Measurements from ENCODE around the gene RPH3AL.

The RPH3AL gene

DNA sequence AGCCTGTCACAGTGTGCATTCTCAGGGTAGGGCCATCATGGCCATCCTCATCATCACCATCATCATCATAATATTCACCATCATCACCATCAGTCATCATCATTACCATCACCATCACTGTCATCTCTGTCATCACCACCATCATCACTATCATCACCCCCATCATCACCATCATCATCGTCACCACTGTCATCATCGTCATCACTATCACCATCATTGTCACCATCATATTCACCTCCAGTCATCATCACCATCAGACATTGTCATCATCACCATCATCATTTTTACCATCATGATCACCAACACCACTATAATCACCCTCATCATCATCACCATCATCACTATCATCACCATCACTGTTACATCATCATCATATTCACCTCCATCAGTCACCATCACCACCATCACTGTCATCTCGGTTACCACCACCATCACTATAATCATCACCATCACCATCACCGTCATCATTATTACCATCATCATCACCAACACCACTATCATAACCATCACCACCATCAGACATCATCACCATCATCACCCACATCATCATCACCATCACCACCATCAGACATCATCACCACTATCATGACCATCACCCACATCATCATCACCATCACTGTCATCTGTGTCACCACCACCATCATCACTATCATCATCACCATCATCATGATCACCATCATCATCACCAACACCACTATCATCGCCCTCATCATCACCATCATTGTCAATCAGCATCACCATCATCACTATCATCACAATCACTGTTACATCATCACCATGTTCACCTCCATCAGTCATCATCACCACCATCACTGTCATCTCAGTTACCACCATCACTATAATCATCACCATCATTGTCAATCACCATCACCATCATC lies 8.5 kb downstream of the RPH3AL start:
- Histone ChIP-seq H3K27ac (replicated peaks; ENCODE audit: low read length) (no peak overlapping the region), H2BK120ac (ENCODE audit: low read depth, low read length) (no peak overlapping the region), H3K14ac (ENCODE audit: low read length) (no peak overlapping the region), H3K36me3 (replicated peaks in 1 of 2; ENCODE audit: control insufficient read depth in 2 of 2, insufficient read depth in 2 of 2, low read length in 2 of 2) (no peaks in the 10 kb centered on the region), H3K9me3 (replicated peaks in 1 of 2; ENCODE audit: control insufficient read depth in 2 of 2, insufficient read depth in 1 of 2, low read depth in 1 of 2, low read length in 2 of 2) (no peaks in the 10 kb centered on the region), H2AFZ (ENCODE audit: low read length) (no peak overlapping the region), H4K91ac (ENCODE audit: low read depth, low read length, poor library complexity) (no peak overlapping the region), H3K27me3 (ENCODE audit: control insufficient read depth in 3 of 3, insufficient read depth in 3 of 3, low read depth in 1 of 3, low read length in 3 of 3) (no peaks in the 10 kb centered on the region), H2BK12ac (ENCODE audit: low read length) (no peak overlapping the region), H3K4me2 (ENCODE audit: insufficient read depth, low read length, poor library complexity, severe bottlenecking) (no peak overlapping the region), H3K4ac (ENCODE audit: low read length) (no peak overlapping the region), H3K18ac (ENCODE audit: low read length) (no peak overlapping the region), H4K8ac (ENCODE audit: low read depth, low read length) (no peak overlapping the region), H2BK5ac (ENCODE audit: low read length) (no peak overlapping the region), H3K9ac (ENCODE audit: low read depth, low read length, poor library complexity) (no peak overlapping the region), H3K4me3 (ENCODE audit: low read length in 2 of 2) (no peak overlapping the region), H3K23ac (ENCODE audit: low read depth, low read length, poor library complexity) (no peak overlapping the region), H3K79me1 (ENCODE audit: low read depth, low read length) (peaks cover 2% of the 10 kb centered on the region), H3K4me1 (ENCODE audit: control insufficient read depth in 2 of 2, insufficient read depth in 1 of 2, low read depth in 1 of 2, low read length in 2 of 2) (peaks cover 6 to 7% of the 10 kb centered on the region in 2 donors), H2AK5ac (ENCODE audit: low read depth, low read length) (no peak overlapping the region), H2BK15ac (ENCODE audit: low read length) (no peak overlapping the region)
- DNase-seq (ENCODE audit: low spot score), result no peak
- 100% methylated on average over 1 of the region's 5 CpGs; no CpG with 5 or more reads in 1 of the 2 donors for WGBS, 2 donors (ENCODE audit: extremely low coverage in 2 of 2, insufficient read length in 2 of 2, insufficient replicate concordance in 1 of 2)

DNA sequence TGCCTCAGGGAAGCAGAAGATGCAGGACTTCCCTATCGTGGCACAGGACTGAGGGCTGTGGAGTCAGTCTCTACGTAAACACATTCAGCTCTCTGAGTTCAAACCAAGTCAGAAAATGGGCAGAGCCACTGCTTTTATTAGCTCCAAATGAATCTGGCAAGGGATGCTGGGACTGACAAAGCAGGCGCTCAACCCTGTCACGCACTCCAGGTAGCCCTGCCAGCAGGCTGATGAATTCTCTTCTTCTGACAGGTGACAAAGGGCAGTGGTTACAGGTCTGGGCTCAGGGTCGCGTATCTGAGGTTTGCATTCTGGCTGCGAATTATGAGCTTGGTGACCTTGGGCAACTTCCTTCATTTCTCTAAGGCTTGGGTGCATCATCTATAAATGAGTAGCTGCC lies 9.4 kb downstream of the RPH3AL start:
- Histone ChIP-seq H3K79me1 (ENCODE audit: low read depth, low read length) (peaks cover 2% of the 10 kb centered on the region), H4K8ac (ENCODE audit: low read depth, low read length) (no peak overlapping the region), H3K4me2 (ENCODE audit: insufficient read depth, low read length, poor library complexity, severe bottlenecking) (no peak overlapping the region), H3K23ac (ENCODE audit: low read depth, low read length, poor library complexity) (no peak overlapping the region), H2BK12ac (ENCODE audit: low read length) (no peak overlapping the region), H3K9me3 (replicated peaks in 1 of 2; ENCODE audit: control insufficient read depth in 2 of 2, insufficient read depth in 1 of 2, low read depth in 1 of 2, low read length in 2 of 2) (no peaks in the 10 kb centered on the region), H2AK5ac (ENCODE audit: low read depth, low read length) (peak overlapping the region; percentile 63), H3K14ac (ENCODE audit: low read length) (no peak overlapping the region), H2BK15ac (ENCODE audit: low read length) (no peak overlapping the region), H3K9ac (ENCODE audit: low read depth, low read length, poor library complexity) (peak overlapping the region; percentile 21), H2BK120ac (ENCODE audit: low read depth, low read length) (no peak overlapping the region), H3K27ac (replicated peaks; ENCODE audit: low read length) (no peak overlapping the region), H3K18ac (ENCODE audit: low read length) (peak overlapping the region; percentile 19), H2AFZ (ENCODE audit: low read length) (no peak overlapping the region), H3K27me3 (ENCODE audit: control insufficient read depth in 3 of 3, insufficient read depth in 3 of 3, low read depth in 1 of 3, low read length in 3 of 3) (no peaks in the 10 kb centered on the region), H3K4me3 (ENCODE audit: low read length in 2 of 2) (no peak overlapping the region), H3K4me1 (ENCODE audit: control insufficient read depth in 2 of 2, insufficient read depth in 1 of 2, low read depth in 1 of 2, low read length in 2 of 2) (no peaks in the 10 kb centered on the region), H2BK5ac (ENCODE audit: low read length) (no peak overlapping the region), H3K4ac (ENCODE audit: low read length) (peak overlapping the region; percentile 84), H4K91ac (ENCODE audit: low read depth, low read length, poor library complexity) (no peak overlapping the region), H3K36me3 (replicated peaks in 1 of 2; ENCODE audit: control insufficient read depth in 2 of 2, insufficient read depth in 2 of 2, low read length in 2 of 2) (no peaks in the 10 kb centered on the region)
- no peak for DNase-seq (ENCODE audit: low spot score)
- no CpG with 5 or more reads among the region's 7 CpGs for WGBS, 2 donors (ENCODE audit: extremely low coverage in 2 of 2, insufficient read length in 2 of 2, insufficient replicate concordance in 1 of 2)

DNA sequence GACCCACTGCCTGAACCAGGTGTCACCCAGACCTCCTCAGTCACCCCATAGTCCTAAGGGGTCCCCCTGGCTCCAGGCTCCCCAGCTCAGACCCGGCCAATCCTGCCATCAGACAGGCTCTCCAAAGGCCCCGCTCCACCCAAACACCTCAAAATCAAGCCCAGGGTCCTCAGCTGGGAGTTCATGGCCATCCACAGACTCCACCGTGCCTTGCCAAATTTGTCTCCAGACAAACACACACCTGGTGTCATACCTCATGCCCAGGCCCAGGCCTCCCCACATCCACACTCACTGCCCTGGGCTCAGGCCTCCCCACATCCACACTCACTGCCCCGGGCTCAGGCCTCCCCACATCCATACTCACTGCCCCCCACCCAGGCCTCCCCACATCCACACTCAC lies 12.5 kb downstream of the RPH3AL start:
- no peak overlapping the region for H2AFZ ChIP-seq (ENCODE audit: low read length)
- no peak overlapping the region for H2BK12ac ChIP-seq (ENCODE audit: low read length)
- no CpG with 5 or more reads among the region's 4 CpGs for WGBS, 2 donors (ENCODE audit: extremely low coverage in 2 of 2, insufficient read length in 2 of 2, insufficient replicate concordance in 1 of 2)
- no peak overlapping the region for H3K27ac ChIP-seq (replicated peaks; ENCODE audit: low read length)
- H3K9ac ChIP-seq (ENCODE audit: low read depth, low read length, poor library complexity), result no peak overlapping the region
- H3K4me1 ChIP-seq (ENCODE audit: control insufficient read depth in 2 of 2, insufficient read depth in 1 of 2, low read depth in 1 of 2, low read length in 2 of 2), result peaks cover 0 to 8% of the 10 kb centered on the region in 2 donors
- H3K9me3 ChIP-seq (replicated peaks in 1 of 2; ENCODE audit: control insufficient read depth in 2 of 2, insufficient read depth in 1 of 2, low read depth in 1 of 2, low read length in 2 of 2), result no peaks in the 10 kb centered on the region
- H3K36me3 ChIP-seq (replicated peaks in 1 of 2; ENCODE audit: control insufficient read depth in 2 of 2, insufficient read depth in 2 of 2, low read length in 2 of 2), result no peaks in the 10 kb centered on the region
- H3K14ac ChIP-seq (ENCODE audit: low read length), result no peak overlapping the region
- no peak overlapping the region for H3K4me3 ChIP-seq (ENCODE audit: low read length in 2 of 2)
- no peak overlapping the region for H4K91ac ChIP-seq (ENCODE audit: low read depth, low read length, poor library complexity)
- H2BK5ac ChIP-seq (ENCODE audit: low read length), result no peak overlapping the region
- no peak overlapping the region for H3K4ac ChIP-seq (ENCODE audit: low read length)
- peak overlapping the region; percentile 59 for H3K18ac ChIP-seq (ENCODE audit: low read length)
- H3K23ac ChIP-seq (ENCODE audit: low read depth, low read length, poor library complexity), result no peak overlapping the region
- no peaks in the 10 kb centered on the region for H3K27me3 ChIP-seq (ENCODE audit: control insufficient read depth in 3 of 3, insufficient read depth in 3 of 3, low read depth in 1 of 3, low read length in 3 of 3)
- no peak for DNase-seq (ENCODE audit: low spot score)
- H3K79me1 ChIP-seq (ENCODE audit: low read depth, low read length), result peaks cover 7% of the 10 kb centered on the region
- peak overlapping the region; percentile 56 for H2AK5ac ChIP-seq (ENCODE audit: low read depth, low read length)
- H3K4me2 ChIP-seq (ENCODE audit: insufficient read depth, low read length, poor library complexity, severe bottlenecking), result no peak overlapping the region
- H2BK15ac ChIP-seq (ENCODE audit: low read length), result peak overlapping the region; percentile 43
- no peak overlapping the region for H2BK120ac ChIP-seq (ENCODE audit: low read depth, low read length)
- no peak overlapping the region for H4K8ac ChIP-seq (ENCODE audit: low read depth, low read length)

DNA sequence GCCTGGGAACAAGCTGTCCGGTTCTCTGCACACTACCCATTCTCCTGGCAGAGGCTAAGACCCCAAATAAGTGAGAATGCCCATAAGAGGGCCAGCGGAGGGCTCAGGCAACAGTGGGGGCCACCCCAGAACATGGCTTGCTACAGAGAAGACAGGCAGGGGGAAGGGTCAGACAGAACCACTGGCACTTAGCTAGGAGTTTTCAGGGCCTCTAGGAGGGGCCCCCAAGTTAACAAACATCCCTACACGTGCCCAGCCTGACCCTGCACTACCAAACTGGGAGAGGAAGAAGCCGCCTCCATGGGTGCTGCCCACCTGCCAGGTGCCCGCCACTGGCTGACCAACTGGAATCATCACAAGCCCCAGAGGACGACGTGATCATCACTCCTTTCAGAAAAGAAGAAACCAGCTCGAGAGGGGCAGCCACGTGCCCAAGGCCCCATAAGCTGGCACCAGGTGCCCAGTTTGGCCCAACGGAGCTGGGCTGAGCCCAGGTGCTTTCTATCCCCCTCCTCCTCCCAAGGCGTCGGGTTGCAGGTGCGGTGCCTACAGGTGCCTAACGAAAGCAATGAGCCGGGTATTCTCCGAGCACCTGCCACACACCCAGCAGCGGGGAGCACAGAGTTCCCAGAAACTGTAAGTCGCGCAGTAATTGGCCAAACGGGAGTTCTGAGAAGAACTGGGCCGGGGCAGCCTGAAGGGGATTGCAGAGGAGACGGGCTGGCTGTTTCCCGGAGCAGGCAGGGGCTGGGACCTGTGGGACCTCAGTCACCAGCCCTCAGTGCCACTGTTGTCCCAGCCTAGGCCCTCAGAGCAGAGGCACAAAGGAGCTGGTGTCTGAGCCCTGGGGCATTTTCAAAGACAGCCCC lies 13.2 kb downstream of the RPH3AL start:
- Histone ChIP-seq H3K4me1 (ENCODE audit: control insufficient read depth in 2 of 2, insufficient read depth in 1 of 2, low read depth in 1 of 2, low read length in 2 of 2) (peaks cover 0 to 8% of the 10 kb centered on the region in 2 donors), H2AK5ac (ENCODE audit: low read depth, low read length) (no peak overlapping the region), H2BK12ac (ENCODE audit: low read length) (no peak overlapping the region), H3K4me2 (ENCODE audit: insufficient read depth, low read length, poor library complexity, severe bottlenecking) (no peak overlapping the region), H3K9me3 (replicated peaks in 1 of 2; ENCODE audit: control insufficient read depth in 2 of 2, insufficient read depth in 1 of 2, low read depth in 1 of 2, low read length in 2 of 2) (no peaks in the 10 kb centered on the region), H3K23ac (ENCODE audit: low read depth, low read length, poor library complexity) (no peak overlapping the region), H3K79me1 (ENCODE audit: low read depth, low read length) (peaks cover 7% of the 10 kb centered on the region), H3K27me3 (ENCODE audit: control insufficient read depth in 3 of 3, insufficient read depth in 3 of 3, low read depth in 1 of 3, low read length in 3 of 3) (no peaks in the 10 kb centered on the region), H2AFZ (ENCODE audit: low read length) (no peak overlapping the region), H3K9ac (ENCODE audit: low read depth, low read length, poor library complexity) (no peak overlapping the region), H2BK15ac (ENCODE audit: low read length) (peak overlapping the region; percentile 43), H2BK120ac (ENCODE audit: low read depth, low read length) (no peak overlapping the region), H3K27ac (replicated peaks; ENCODE audit: low read length) (no peak overlapping the region), H2BK5ac (ENCODE audit: low read length) (no peak overlapping the region), H3K4ac (ENCODE audit: low read length) (no peak overlapping the region), H3K4me3 (ENCODE audit: low read length in 2 of 2) (no peak overlapping the region), H4K91ac (ENCODE audit: low read depth, low read length, poor library complexity) (no peak overlapping the region), H3K14ac (ENCODE audit: low read length) (peak overlapping the region; percentile 38), H4K8ac (ENCODE audit: low read depth, low read length) (no peak overlapping the region), H3K18ac (ENCODE audit: low read length) (peak overlapping the region; percentile 59), H3K36me3 (replicated peaks in 1 of 2; ENCODE audit: control insufficient read depth in 2 of 2, insufficient read depth in 2 of 2, low read length in 2 of 2) (no peaks in the 10 kb centered on the region)
- DNase-seq (ENCODE audit: low spot score), result no peak
- no CpG with 5 or more reads among the region's 23 CpGs for WGBS, 2 donors (ENCODE audit: extremely low coverage in 2 of 2, insufficient read length in 2 of 2, insufficient replicate concordance in 1 of 2)
